Heart right ventricle (tissue), 16 donors: ENCODE data around the gene IFNL4. TPM values are rescaled to one million over a fixed set of nuclear protein-coding genes. Genes with fewer than 3 reads are reported as not detected.

ENCODE experiments used
- ATAC-seq, 8 donors: fragments of 200-7000 bp; cut with Tn5 transposase; one replicate each; pipeline ENCODE4 v1.9.1; 2020; ENCODE audit warnings: mild to moderate bottlenecking in 8 of 8, moderate library complexity in 8 of 8, moderate number of reproducible peaks in 1 of 8
- DNase-seq, 2 donors: peaks; one replicate each; pipeline ENCODE4 v3.0.0-alpha.2; 2020
- H3K27ac ChIP-seq, 10 donors: fragments of 200-600 bp; sonication (generic) in 2 of 10; one replicate each; pipeline versions ENCODE4 v1.5.0 to v1.8.0; 2020 to 2022; ENCODE audit warnings: mild to moderate bottlenecking in 3 of 10
- H3K27me3 ChIP-seq, 7 donors: fragments of 200-600 bp; one replicate each; pipeline ENCODE4 v1.8.0; 2021 to 2022; ENCODE audit warnings: mild to moderate bottlenecking in 2 of 7
- H3K36me3 ChIP-seq, 9 donors: fragments of 200-600 bp; sonication (generic) in 1 of 9; one replicate each; pipeline versions ENCODE4 v1.5.0 to v1.8.0; 2020 to 2022; ENCODE audit warnings: mild to moderate bottlenecking in 2 of 9
- H3K4me1 ChIP-seq, 9 donors: fragments of 200-600 bp; sonication (generic) in 1 of 9; one replicate each; pipeline versions ENCODE4 v1.5.0 to v1.8.0; 2020 to 2022; ENCODE audit warnings: mild to moderate bottlenecking in 4 of 9
- H3K4me3 ChIP-seq, 10 donors: fragments of 200-600 bp; sonication (generic) in 2 of 10; one replicate each; pipeline versions ENCODE4 v1.5.0 to v1.8.0; 2020 to 2022; ENCODE audit warnings: mild to moderate bottlenecking in 7 of 10, moderate library complexity in 2 of 10
- H3K9me3 ChIP-seq, 11 donors: fragments of 200-600 bp in 10 of 11; sonication (generic) in 2 of 11; one replicate each; pipeline versions ENCODE4 v1.5.0 to v1.8.0; 2013 to 2022; ENCODE audit warnings: mild to moderate bottlenecking in 2 of 11, control low read depth in 1 of 11, moderate library complexity in 1 of 11
- WGBS, 2 donors: extraction: QIAGEN DNeasy Blood & Tissue Kit; methylation state at CpG; one replicate each; pipeline ENCODE4 v1.1.7; 2013; ENCODE audit warnings: inconsistent platforms in 1 of 2; 5-methylcytosine and 5-hydroxymethylcytosine counted together
- intact Hi-C, 10 donors: fragments of 100-400 bp; cut with DNase I; formaldehyde crosslinking; loops; one replicate each; pipeline versions ENCODE4 v1.11.1 to v1.14.2; 2022
- polyA plus RNA-seq, 2 donors: library from polyadenylated mRNA; stranded (reverse); fragments of 200-250 nt; gene quantifications; one replicate each; pipeline ENCODE4 v1.2.3, GENCODE V29; 2013
- total RNA-seq, 10 donors: library from RNA; stranded (reverse); fragmentation: NEBNext Ultra II Directional in 3 of 10; extraction: Animal tissue kit (Norgen Biotek cat#: 25700) in 3 of 10; gene quantifications; one replicate each; pipeline versions ENCODE4 v1.2.1 to v1.2.4, GENCODE V29; 2021 to 2023
- TF ChIP-seq, protein P1 (sequence below), 9 donors: fragments of 200-600 bp; sonication (generic) in 2 of 9; IDR thresholded peaks; one replicate each; pipeline versions ENCODE4 v1.5.0 to v1.8.0; 2021 to 2022; ENCODE audit warnings: antibody characterized with exemption in 9 of 9, mild to moderate bottlenecking in 5 of 9, moderate library complexity in 1 of 9
- donor health status: Arrhythmogenic right ventricular cardiomyopathy.
- donor health status: ischemic (EF 13 %, LVEDD 7.1; RV severe dilation, severe dysfunction).
- donor health status: healthy with polysubstance abuse.
- donor health status: DM: no; HTN: yes; CAD: no.
- donor health status: DM: no; HTN: no; CAD: no.
- donor health status: ischemic (EF 25% LVEDD 6.9; RV normal size, moderate dysfunction).
- donor health status: ischemic (EF 25% LVEDD 5.7; RV mildly dilated, moderate dysfunction).
- donor health status: healthy.
- donor health status: DM: yes; HTN: yes; CAD: no.
- donor health status: Ischemic cardiomyopathy.
- donor health status: ischemic (EF 35%, LVEDD 5.7; RV mildly dilated, moderate dysfunction).
- donor health status: nonischemic (EF 11% LVEDD 7.7; RV severe dilation, severe dysfunction).
- donor health status: DM: yes; HTN: yes; CAD: no.
- donor health status: PGD.
- donor health status: ischemic (EF 29% LVEDD 5.4; RV normal size, mild dysfunction).
- donor health status: nonischemic (EF 23%, LVEDD 6.1; RV moderate dilation, normal function).

Gene IFNL4
- total and polyA plus RNA-seq, 12 donors: not detected

DNA sequence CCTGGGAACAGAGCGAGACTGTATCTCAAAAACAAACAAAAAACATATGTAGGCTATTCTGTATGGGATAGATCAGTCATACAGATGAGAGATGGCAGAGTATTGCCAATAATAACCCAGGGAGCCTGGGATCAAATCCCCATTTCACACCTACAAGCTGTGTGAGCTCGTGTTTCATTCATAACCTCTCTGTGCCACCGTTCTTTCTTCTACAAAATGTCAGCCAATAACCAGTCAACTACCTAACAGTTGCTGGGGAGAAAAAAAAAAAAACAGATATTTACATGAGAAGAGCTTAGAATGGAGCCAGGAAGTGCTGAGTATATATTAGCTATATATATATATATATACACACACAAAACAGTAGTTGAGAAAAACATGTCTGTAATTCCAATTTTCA, 13.0 kb upstream of the IFNL4 start:
- Histone ChIP-seq H3K9me3 (peaks cover 0 to 7% (median 0%) of the 10 kb centered on the region in 11 donors), H3K36me3 (no peaks in the 10 kb centered on the region), H3K27me3 (peaks cover 14 to 89% (median 81%) of the 10 kb centered on the region in 7 donors), H3K4me1 (peaks cover 0 to 10% (median 0%) of the 10 kb centered on the region in 9 donors), H3K27ac (no peak overlapping the region), H3K4me3 (no peak overlapping the region)
- WGBS, 2 donors: 83 to 86% methylated on average over 3 of the region's 3 CpGs
- ATAC-seq: no peak
- no peak for DNase-seq
- TF ChIP-seq, protein P1, sequence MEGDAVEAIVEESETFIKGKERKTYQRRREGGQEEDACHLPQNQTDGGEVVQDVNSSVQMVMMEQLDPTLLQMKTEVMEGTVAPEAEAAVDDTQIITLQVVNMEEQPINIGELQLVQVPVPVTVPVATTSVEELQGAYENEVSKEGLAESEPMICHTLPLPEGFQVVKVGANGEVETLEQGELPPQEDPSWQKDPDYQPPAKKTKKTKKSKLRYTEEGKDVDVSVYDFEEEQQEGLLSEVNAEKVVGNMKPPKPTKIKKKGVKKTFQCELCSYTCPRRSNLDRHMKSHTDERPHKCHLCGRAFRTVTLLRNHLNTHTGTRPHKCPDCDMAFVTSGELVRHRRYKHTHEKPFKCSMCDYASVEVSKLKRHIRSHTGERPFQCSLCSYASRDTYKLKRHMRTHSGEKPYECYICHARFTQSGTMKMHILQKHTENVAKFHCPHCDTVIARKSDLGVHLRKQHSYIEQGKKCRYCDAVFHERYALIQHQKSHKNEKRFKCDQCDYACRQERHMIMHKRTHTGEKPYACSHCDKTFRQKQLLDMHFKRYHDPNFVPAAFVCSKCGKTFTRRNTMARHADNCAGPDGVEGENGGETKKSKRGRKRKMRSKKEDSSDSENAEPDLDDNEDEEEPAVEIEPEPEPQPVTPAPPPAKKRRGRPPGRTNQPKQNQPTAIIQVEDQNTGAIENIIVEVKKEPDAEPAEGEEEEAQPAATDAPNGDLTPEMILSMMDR (IDR thresholded peaks at IDR 0.05): no peak
- intact Hi-C loops: no loop called here

DNA sequence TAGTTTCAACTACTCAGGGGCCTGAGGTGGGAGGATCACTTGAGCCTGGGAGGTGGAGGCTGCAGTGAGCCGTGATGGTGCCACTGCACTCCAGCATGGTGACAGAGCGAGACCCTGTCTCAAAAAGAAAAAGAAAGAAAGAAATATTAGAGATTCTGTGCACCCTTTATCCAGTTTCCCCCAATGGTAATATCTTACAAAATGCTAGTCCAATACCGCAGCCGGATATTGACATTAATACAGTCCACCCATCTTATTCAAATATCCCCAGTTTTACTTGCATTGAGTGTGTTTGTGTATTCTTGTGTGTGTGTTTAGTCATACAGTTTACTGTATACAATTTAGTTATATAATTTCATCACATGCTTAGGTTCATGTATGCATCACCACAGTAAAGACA, 8.6 kb upstream of the IFNL4 start:
- Histone ChIP-seq H3K36me3 (no peaks in the 10 kb centered on the region), H3K27ac (no peak overlapping the region), H3K27me3 (peaks cover 0 to 81% (median 50%) of the 10 kb centered on the region in 7 donors), H3K4me1 (no peaks in the 10 kb centered on the region), H3K9me3 (peaks cover 0 to 9% (median 0%) of the 10 kb centered on the region in 11 donors), H3K4me3 (no peak overlapping the region)
- 94 to 96% methylated on average over 4 of the region's 4 CpGs for WGBS, 2 donors
- intact Hi-C loops: no loop called here
- DNase-seq: no peak
- ATAC-seq: no peak
- TF ChIP-seq, protein P1 (IDR thresholded peaks at IDR 0.05): no peak

DNA sequence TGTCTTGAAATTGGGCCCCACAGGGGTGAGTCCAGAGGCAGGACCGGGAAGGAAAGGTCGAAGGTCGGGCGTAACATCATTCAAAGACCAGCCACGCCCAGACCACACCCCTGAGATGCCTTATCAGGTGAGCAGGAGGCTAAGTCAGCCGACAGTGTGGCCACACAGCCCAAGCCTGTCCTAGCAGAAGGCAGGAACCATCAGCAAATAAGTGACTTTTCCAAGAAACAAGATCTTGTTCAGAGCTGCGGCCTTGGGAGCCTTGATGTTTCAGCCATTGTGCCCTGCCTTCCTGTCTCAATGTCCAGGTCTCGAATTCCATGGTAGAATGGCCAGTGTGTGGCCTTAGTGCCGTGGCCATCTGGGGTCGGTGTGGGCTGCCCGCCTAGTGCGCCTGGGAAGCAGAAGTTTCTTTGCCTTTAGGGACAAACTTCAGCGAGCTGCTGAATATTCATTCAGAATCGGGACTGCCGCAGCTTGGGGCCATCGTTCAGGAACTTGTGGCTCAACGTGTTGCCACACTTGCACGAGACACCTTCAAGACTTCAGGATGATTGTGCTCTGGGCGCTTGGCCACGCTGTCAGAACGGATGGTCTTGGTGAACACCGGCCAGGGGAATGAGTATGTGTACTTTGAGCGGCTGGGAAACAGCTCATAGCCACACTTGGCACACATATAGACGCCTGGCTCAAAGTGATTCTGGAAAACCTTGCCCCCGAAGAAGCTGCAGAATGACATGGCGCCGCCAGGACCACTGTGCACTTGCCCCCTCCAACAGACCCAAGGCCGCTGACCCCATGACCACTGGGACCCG, 6.1 kb upstream of the IFNL4 start:
- TF ChIP-seq, protein P1 (IDR thresholded peaks at IDR 0.05): no peak
- Histone ChIP-seq H3K9me3 (peaks cover 0 to 9% (median 0%) of the 10 kb centered on the region in 11 donors), H3K27me3 (peaks cover 0 to 79% (median 39%) of the 10 kb centered on the region in 7 donors), H3K4me1 (no peaks in the 10 kb centered on the region), H3K27ac (no peak overlapping the region), H3K4me3 (no peak overlapping the region), H3K36me3 (no peaks in the 10 kb centered on the region)
- DNase-seq (no peak), ATAC-seq (no peak)
- intact Hi-C loops: no loop called here
- WGBS, 2 donors: 83 to 84% methylated on average over 29 of the region's 29 CpGs

DNA sequence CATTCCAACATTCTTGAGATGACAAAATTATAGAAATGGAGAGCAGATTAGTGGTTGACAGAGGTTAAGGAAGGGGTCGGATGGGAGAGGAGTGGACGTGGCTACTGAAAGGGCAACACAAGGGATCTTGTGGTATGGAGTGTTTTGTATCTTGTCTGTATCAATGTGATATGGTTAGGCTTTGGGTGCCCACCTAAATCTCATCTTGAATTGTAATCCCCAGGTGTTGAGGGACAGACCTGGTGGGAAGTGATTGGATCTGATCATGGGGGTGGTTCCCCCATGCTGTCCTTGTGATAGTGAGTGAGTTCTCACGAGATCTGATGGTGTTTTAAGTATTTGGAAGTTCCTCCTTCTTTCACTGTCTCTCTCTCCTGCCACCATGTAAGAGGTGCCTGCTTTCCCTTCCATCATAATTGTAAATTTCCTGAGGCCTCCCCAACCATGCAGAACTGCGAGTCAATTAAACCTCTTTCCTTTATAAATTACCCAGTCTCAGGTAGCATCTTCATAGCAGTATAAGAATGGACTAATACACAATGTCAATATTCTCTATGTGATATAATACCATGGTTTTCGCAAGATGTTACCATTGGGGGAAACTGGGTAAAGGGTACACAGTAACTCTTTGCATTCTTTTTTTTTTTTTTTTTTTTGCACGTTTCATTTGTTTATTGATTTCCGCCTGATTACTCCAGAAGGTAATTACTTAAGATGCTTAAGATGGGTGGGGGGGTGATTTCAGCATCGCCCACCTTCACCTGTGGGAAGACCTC, 4.9 kb upstream of the IFNL4 start:
- Histone ChIP-seq H3K36me3 (no peaks in the 10 kb centered on the region), H3K9me3 (peaks cover 0 to 9% (median 0%) of the 10 kb centered on the region in 11 donors), H3K4me1 (no peaks in the 10 kb centered on the region), H3K27me3 (peaks cover 6 to 82% (median 46%) of the 10 kb centered on the region in 7 donors), H3K4me3 (no peak overlapping the region), H3K27ac (no peak overlapping the region)
- DNase-seq (no peak), ATAC-seq (no peak)
- TF ChIP-seq, protein P1 (IDR thresholded peaks at IDR 0.05): no peak
- intact Hi-C loops: no loop called here
- 78 to 84% methylated on average over 8 of the region's 8 CpGs for WGBS, 2 donors
